GM12864 (cell line): ENCODE results near the gene MST1.

ENCODE experiments used
- DNase-seq: peaks from one replicate; pipeline ENCODE4 v3.0.0-alpha.2; 2011; ENCODE audit warnings: low read depth
- H3K4me3 ChIP-seq: 2 replicates; pipeline ENCODE4 v1.5.1; 2011; ENCODE audit warnings: mild to moderate bottlenecking, low read depth, low read length, control low read depth
- CTCF ChIP-seq: IDR thresholded peaks from 2 replicates; pipeline ENCODE4 v1.5.1; 2011; ENCODE audit warnings: low read depth, mild to moderate bottlenecking, moderate library complexity, low read length, control low read depth, inconsistent platforms; ENCODE audit errors: missing control alignments

MST1 gene

GRCh38 chr3:49727924-49728361 is 38.7 kb upstream of the MST1 start:
- no peak for TF ChIP-seq CTCF
- DNase-seq: no peak

DNA sequence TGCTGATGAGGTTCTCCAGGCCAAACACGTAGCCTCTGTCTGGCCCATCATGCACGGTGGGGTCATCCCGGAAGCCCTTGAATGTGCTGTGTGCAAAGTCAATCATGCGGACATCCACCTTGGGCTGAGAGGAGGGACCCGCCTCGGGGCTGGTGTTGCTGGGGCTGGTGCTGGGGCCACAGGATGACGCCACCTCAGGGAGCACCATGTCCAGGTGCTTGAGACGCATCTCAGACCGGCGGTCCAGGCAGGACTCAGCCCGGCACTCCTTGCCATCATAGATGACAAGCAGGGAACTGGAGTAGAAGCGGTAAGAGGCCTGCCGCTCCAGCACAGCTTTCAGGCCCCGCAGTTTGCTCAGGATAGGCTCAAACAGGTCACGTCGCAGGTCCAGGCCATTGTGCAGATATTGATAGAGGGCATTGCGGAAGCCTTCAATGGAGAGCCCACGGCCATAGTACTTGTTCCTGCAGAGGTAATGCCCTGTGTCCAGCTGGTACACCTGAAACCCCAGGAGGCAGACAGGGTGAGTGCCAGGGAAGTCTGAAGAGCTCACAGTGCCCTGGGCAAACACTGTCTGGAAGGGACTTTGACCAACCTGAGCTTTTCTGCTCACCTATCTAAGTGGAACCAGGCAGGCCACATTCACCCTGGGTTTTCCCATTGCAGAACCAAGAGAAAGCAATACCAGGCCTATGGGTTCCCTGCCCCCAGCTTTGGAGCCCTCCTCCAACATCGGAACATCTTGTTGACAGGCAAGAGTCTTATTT is 38.1 kb upstream of the MST1 start:
- H3K4me3 ChIP-seq: no peak overlapping the region
- DNase-seq: no peak
- no peak for TF ChIP-seq CTCF

More at GRCh38 chr3:49727924-49728361, 38.7 kb upstream of the MST1 start:
- no peak overlapping the region for H3K4me3 ChIP-seq

GRCh38 chr3:49725906-49726681 is 36.8 kb upstream of the MST1 start:
- DNase-seq: no peak
- no peak for TF ChIP-seq CTCF
- no peak overlapping the region for H3K4me3 ChIP-seq

GRCh38 chr3:49724586-49724985 is 35.3 kb upstream of the MST1 start:
- no peak for TF ChIP-seq CTCF
- DNase-seq: no peak
- peak overlapping the region; percentile 75 for H3K4me3 ChIP-seq

DNA sequence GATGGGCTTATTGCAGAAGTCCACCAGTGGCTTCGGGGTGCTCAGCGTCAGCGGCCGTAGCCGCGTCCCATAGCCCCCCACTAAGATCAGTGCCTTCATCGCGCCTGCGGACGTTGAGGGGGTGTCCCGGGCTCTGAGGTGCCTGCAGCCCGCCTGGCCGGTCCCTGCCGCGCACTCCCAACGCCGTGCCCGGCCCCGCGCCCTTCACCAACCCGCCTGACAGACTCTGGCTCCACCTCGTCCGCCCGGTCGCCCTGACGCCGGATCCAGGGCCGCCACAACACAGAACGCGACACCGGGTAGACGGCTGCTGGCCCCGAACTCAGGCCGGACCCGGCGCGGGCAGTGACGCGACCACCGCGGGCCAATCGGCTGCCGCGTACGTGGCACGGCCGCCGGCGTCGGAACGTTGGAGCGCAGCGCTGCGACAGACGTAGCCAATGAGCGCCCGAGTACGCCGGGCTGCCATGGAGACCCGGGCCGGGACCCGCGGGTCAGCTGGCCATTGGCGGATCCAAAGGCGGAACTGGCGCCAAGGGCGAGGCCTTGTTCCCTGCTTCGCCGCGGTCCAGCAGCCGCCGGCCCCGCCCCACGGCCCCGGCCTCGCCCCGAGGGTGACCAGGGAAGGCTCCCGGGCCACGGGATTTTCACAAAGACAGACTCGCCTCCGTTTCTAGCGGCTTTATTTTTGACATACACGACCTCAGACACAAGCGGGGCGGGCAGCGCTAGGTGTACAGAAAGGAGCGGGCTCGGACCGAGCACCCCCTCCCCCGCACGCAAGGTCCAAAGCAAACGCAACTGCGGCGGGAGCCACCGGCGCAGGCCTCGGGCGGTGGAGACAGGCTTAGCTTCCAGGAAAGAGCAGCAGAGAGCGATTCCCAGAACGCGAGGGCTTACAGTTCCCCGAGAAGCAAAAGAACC is 34.6 kb upstream of the MST1 start, which contains the start of gene GMPPB:
Gene GMPPB, minus strand, starts transcription at position 324 of the 924 bp plus-strand sequence. Its CDS starts 225 bp downstream, at position 99.
- peak within 1 kb of the TSS; percentile 99 for H3K4me3 ChIP-seq
- TF ChIP-seq CTCF: no peak
- DNase-seq: peak; percentile 84

- no peak for TF ChIP-seq CTCF
- DNase-seq: peak; percentile 34
- H3K4me3 ChIP-seq: peak overlapping the region; percentile 99
Observed at GRCh38 chr3:49723296-49723627, 34.0 kb upstream of the MST1 start.
